LHCN-M2 (cell line): Measurements from ENCODE around the gene ZNF382. TPM values are rescaled to one million over a fixed set of nuclear protein-coding genes. Genes with fewer than 3 reads are reported as not detected.
"Not testable (repeated sequence)": the region's sequence is repeated elsewhere in the genome, so short reads cannot be mapped to it uniquely, and the experiment has no call there.

ENCODE experiments used
- DNase-seq: peaks from one replicate; pipeline ENCODE4 v3.0.0-alpha.2; 2012; ENCODE audit warnings: low read depth
- polyA plus RNA-seq: library from polyadenylated mRNA; unstranded; fragments of >200 nt; gene quantifications from one replicate; pipeline ENCODE4 v1.2.1, GENCODE V29; 2012; ENCODE audit warnings: missing spikeins
- total RNA-seq: library from RNA; depleted of rRNA; stranded (reverse); fragments of >200 nt; gene quantifications from 2 replicates; pipeline ENCODE4 v1.2.3, GENCODE V29; 2014; rRNA removed

Gene ZNF382
- total RNA-seq, result 4.0 and 5.4 TPM in 2 replicates
- 1.4 TPM for polyA plus RNA-seq

DNA sequence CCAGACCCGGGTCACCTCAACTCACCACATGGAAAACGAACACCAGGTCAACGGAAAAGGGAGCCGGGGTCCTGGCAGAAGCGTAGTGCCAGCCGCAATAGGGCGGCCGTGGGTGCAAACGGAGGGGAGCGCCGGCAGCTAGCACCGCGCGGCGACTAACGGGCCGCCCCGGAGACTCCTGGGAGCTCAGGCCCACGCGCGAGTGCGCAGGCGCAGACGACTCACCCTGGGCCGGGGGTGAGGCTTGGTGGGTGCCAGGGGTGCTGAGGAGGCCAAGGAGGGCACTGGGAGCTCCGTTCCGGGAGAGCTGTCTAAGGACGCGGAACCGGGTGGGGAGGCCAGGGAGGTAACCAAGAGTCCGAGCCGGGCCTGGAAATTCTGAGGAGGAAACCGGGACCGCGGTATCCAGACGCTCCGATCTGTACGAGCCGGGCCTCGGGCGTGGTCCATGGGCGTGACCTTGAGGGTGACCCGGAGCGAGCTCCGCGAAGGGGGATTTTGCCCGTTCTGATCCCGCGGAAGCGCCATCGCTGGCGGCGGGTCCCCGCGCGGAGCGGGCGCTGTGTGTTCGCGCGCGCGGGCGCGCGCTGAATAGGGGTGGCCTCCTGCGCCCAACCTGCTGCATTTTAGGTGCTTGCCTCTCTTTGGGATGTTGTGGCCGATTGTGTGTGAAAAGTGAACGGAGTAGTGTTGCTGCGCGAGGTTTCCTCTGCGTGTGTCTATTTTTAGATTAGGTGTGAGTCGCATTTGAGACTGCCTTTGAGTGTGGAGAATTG lies at the start of gene ZNF382:
Gene ZNF382, plus strand, starts transcription at position 213 of the 776 bp plus-strand sequence. CDS start 4,602 bp downstream, outside the sequence.
- DNase-seq, result peak; percentile 51

DNA sequence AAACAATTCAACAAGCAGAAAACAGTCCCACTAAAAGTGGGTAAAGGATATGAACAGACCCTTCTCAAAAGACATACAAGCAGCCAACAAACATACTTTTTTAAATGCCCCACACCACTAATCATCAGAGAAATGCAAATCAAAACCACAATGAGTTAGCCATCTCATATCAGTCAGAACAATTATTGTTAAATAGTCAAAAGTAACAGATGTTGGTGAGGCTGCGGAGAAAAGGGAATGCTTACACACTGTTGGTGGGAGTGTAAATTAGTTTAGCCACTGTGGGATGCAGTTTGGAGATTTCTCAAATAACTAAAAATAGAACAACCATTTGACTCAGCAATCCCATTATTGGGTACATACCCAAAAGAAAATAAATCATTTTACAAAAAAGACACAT lies 40.7 kb upstream of the ZNF382 start:
- no peak for DNase-seq

DNA sequence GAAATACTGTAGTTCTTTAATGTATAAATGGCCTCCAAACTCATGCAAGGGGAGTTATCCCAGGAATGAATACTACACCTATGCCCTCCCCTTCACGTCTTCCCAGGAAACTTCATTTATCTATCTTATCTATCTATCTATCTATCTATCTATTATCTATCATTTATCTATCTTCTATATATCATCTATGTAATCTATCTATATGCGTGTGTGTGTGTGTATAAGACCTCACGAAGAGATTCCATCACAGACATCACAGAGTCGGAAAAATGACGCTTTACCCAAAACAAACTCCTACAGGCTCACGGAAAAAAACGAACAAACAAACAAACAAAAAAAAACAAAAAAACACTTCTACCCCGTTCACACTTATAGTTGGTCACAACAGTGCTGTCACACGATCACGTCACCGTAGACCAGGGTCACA lies 32.5 kb upstream of the ZNF382 start:
- no peak for DNase-seq

DNA sequence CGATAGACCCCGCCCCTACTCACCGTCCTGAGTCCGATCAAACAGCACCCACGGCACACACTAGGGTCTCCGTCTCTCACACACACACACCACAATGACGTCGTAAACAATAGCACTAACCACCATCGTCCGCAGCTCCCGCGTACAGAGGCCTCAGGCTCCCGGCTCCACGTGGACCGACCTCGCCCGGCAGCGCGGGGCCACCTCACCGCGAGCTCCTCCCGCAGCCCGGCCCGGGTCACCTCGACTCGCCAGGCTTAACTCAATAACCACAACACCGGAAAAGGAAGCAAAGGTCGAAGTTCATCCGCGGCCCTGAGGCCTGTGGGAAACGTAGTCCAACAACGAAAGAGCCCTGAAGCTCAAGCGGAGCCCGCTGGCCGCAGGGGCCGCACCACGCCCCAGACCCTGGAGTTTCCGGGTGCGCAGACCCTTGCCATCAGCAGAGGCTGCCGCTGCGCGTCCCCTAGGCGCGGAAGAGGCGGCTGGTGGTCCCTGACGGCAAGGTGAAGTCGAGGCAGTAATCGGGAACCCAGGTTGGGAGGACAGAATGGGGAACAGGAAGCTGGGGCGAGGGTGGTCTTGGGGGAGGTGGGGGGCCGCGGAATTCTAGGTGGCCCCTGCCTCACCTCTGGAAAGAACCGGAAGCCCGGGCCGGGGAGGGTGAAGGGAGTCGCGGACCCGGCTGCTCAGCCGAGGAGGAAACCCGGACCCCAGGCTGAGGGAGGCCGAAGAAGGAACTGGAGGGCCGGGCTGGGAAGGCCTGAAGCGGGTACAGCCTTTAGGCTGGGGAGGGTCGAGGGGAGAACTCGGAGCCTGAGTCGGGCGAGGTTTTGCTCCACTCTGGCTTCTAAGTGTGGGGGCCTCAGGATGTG lies 31.9 kb upstream of the ZNF382 start, which contains the start of gene ZNF529:
Gene ZNF529, minus strand, starts transcription at position 273 of the 875 bp plus-strand sequence. CDS start 946 bp downstream, outside the sequence.
- peak; percentile 88 for DNase-seq

DNA sequence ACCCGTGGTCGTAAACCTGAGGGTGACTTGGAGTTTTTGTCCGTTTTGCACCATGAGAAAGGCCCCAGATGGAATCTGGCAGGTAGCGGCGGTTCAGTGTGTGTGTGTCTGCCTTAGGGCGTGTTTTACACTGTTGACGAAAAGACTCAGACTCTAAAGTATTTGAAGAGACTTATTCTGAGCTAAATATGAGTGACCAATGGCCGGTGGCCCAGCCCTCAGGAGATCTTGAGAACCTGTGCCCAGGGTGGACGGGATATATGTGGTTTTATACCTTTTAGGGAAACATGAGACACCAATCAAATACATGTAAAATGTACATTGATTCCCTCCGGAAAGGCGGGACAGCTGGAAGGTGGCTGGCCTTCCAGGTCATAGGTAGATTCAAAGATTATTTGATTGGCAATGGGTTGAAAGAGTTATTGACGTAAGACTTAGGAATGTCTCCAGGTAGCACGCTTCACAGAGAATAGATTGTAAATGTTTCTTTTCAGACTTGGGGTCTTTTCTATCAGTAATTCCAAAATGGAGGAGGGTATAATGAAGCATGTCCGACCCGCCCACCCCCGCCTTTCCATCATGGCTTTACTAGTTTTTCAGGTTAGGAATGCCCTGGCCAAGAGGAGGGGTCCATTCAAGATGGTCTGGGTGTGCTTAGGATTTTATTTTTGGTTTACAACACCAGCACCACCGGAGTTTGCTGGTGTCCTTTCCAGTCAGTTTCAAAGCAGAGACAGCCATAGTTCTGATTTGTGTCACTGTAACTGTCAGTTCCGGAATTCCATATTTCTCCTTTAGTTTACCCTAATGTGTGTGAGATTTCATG lies 31.0 kb upstream of the ZNF382 start:
- peak; percentile 15 for DNase-seq

DNA sequence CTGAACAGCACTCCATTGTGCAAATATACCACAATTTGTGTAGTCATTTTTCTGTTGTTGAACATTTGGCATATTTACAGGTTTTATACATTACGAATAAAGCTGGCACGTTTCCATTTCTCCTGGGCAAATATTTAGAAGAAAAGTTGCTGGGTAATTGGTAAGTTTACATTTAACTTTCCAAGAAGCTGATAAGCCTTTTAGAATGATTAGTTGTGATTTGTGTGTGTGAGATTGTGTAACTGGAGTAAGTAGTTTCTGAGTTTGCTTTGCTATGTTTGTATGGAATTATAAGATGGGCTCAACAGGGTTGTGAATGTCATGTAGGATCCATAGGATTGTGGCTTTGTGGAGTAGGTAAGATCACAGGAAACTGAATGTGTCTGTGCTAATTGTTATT lies 30.4 kb upstream of the ZNF382 start:
- DNase-seq, result no peak

DNA sequence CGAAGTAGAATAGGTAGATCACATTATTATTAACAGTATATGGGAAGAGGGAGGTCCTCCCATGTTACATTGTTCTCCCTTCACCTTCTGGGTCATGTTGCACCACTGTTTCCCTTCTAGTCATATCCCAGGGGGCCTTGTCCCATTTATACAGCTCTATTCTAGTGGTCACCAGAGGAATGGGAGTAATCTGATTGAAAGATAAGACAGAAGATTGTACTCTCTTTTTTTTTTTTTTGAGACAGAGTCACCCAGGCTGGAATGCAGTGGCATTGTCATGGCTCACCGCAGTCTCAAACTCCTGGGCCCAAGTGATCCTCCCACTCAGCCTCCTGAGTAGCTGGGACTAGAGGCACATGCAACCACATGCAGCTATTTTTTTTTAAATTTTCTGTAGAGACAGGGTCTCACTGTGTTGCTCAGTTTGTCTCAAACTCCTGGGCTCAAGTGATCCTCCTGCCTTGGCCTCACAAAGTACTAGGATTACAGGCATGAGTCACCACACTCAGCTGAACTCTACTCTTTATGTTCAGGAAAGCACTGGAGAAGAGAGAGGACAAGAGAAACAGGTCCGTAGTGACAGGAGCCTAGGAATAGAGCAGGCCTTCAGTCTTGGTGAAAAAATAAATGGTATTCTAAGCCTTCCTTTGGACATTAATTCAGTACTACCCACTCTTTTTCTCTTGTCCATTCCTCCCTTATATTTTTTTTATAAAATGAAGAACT lies 27.7 kb upstream of the ZNF382 start:
- DNase-seq, result no peak

DNA sequence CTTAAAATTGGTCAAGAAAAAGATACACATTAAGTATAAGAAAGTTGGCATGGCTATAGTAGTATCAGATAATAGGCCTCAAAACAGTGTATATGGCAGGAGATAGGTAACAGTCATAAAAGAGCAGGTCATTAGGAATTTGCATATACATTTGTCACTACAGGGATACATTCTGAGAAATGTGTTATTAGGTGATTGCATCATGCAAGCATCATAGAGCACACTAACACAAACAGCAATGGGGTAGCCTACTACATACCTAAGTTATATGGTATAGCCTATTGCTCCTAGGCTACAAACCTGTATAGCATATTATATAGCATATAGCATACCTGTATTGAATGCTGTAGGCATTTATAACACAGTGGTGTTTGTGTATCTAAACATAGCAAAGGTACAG lies 25.9 kb upstream of the ZNF382 start:
- DNase-seq, result no peak

DNA sequence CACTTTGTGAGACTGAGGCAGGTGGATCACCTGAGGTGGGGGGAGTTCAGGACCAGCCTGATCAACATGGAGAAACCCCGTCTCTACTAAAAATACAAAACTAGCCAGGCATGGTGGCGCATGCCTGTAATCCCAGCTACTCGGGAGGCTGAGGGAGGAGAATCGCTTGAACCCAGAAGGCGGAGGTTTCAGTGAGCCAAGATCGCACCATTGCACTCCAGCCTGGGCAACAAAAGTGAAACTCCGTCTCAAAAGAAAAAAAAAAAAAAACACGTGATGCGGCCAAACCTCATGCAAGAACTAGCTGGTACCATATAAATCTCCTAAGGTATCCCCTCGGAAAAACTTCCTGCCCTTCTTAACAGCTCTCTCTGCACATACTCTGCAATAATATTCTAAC lies 2.4 kb upstream of the ZNF382 start:
- not testable (repeated sequence) for DNase-seq

DNA sequence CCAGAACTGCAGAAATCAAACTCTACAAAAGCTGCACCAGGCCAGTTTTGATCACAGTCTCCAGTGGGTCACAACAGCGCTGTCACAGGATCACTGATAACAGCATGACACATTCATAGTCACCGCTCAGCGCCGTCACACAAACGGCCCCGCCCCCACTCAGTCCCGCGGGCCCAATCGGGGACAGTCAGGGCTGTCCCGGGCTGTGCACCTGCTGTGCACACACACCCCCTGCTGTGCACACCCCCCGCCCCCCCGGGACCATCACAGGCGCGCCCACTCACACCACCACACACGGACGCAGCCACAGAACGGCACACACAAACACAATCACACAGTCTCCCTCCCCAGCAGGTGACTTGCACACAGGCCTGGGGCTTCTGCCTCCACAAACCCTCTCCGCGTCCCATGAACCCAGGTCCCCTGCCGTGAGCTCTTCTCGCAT lies 435 bp upstream of the ZNF382 start:
- peak; percentile 48 for DNase-seq

DNA sequence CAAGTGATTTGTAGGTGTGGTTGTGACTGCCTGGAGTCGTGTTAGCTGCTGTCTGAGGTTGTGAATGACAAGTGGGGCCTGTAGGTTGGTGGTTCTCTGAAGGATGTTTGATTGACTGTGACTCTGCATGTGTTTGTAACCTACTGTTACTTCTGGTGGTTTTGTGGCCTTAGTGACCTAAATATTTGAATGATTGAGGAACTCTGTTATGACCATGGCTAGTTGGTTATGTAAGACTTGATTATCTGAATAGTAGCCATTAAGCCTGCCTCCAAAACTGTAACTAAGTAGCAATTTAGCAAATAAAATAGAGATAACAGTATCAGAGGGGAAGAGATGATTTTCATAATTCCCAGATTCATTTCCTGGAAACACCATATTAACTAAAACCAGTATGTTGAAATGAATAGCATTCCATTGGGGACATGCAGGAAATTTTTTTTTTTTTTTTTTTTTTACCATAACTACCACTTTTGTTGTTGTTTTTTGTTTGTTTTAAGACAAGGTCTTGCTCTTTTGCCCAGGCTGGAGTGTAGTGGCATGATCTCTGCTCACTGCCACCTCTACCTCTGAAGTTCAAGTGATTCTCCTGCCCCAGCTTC lies 865 bp downstream of the ZNF382 start:
- DNase-seq, result peak; percentile 23

DNA sequence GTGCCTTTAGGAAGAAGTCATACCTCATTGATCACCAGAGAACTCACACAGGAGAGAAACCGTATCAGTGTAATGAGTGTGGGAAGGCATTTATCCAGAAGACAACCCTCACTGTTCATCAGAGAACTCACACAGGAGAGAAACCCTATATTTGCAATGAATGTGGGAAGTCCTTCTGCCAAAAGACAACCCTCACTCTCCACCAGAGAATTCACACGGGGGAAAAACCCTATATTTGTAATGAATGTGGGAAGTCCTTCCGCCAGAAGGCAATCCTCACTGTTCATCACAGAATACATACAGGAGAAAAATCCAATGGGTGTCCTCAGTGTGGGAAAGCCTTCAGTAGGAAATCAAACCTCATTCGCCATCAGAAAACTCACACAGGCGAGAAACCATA lies 21.9 kb downstream of the ZNF382 start:
- DNase-seq, result no peak

DNA sequence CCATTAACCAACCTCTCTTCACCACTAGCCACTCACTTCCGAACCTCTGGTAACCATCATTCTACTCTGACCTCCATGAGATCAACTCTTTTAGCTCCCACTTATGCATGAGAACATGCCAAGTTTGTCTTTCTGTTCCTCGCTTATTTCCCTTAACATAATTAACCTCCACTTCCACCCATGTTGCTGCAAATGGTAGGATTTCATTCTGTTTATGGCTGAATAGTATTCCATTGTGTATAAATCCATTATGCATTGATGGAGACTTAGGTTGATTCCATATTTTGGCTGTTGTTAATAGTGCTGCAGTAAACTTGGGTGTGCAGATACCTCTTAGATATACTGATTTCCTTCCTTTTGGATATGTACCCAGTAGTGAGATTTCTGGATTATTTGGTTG lies 30.2 kb downstream of the ZNF382 start:
- DNase-seq, result no peak

DNA sequence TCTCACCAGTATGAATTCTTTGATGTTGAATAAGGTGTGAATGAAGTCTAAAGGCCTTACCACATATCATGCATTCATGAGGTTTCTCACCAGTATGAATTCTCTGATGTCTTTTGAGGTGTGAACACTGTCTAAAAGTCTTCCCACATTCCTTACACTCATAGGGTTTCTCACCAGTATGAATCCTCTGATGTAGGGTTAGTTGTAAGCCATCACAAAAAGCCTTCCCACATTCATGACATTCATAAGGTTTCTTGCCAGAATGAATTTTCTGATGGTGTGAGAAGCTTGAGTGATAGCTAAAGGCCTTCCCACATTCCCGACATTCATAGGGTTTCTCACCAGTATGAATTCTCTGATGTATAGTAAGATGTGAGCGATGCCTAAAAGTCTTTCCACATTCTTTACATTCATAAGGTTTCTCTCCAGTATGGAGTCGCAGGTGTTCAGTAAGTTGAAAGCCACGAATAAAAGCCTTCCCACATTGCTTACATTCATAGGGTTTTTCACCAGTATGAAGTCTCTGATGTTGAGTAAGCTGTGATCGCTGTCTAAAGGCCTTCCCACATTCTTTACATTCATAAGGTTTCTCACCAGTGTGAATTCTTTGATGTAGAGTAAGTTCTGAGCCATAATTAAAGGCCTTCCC lies 33.9 kb downstream of the ZNF382 start:
- peak; percentile 3 for DNase-seq

DNA sequence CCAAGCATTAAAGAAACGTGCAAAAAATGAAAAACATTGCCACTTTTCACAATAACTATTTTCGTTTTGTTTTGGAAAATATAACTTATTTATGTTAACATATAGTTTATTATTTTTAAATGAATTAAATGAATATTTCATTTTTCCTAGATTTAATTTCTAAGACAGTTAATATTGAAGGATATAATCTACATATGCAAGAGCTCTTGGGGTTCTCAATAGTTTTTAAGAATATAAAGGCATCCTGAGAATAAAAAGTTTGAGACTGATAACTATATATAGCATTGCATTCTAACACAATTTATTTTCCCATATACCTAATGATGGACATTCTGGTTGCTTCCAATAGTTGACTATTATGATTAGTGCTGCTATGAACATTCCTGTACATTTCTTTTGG lies 41.6 kb downstream of the ZNF382 start:
- no peak for DNase-seq

DNA sequence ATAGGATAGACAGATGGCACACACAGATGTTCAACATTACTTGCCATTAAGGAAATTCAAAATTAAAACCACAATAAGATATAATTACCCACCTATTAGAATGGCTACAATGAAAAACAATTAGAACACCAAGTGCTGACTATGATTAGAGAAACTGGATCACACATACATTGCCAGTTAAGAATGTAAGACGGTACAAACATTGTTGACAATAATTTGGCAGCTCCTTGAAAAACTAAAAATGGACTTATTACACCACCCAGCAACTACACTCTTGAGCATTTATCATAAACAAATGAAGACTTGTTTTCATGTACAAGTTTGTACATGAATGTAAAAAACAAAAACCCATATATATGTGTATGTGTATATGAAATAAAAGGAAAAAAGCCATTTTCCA lies 47.8 kb downstream of the ZNF382 start:
- no peak for DNase-seq

DNA sequence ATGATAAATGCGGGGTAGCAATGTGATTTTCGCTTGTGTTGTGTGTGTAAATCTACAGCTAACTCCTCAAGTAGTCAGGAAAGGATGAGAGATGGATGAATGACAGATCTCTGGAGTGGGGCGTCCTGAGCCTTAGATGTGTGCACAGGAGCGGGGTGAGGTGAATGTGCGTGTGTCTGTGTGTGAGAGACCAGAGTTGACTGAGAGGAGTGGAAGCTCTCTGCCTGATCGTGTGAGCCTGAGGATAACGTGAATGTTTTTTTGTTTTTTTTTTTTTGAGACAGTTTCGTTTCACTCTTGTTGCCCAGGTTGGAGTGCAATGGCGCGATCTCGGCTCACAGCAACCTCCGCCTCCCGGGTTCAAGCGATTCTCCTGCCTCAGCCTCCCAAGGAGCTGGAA lies 60.7 kb downstream of the ZNF382 start:
- no peak for DNase-seq

DNA sequence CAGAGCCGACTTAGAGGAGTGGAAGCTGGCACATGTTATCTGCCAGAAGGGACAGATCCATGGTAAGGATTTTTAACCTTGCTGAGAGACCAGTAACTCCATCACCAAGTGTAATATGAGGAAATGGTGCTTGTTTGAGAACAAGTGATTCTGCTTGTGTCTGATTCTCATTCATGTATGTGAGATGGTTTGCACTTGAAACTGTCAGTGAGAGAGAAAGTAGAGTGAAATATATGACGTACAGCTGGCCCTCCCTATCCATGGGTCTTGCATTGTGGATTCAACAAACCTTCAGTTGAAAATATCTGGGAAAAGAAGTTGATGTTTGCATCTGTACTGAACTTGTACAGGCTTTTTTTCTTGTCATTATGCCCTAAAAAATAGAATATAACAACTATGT lies 63.5 kb downstream of the ZNF382 start:
- no peak for DNase-seq

DNA sequence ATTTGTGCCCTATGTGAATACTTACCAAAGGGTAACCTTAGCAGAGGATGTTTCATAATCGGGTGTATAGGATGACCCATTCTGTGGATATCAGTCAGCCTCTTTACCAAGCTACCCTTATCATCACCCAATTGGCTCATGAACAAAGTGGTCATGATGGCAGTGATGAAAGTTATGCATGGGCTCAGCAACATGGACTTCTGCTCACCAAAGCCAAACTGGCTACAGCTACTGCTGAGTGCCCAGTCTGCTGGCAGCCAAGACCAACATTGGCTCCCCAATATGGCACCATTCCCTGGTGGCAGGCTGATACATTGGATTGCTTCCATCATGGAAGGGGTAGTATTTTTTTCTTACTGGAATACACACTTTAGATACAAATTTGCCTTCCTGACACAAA lies 67.3 kb downstream of the ZNF382 start:
- no peak for DNase-seq

DNA sequence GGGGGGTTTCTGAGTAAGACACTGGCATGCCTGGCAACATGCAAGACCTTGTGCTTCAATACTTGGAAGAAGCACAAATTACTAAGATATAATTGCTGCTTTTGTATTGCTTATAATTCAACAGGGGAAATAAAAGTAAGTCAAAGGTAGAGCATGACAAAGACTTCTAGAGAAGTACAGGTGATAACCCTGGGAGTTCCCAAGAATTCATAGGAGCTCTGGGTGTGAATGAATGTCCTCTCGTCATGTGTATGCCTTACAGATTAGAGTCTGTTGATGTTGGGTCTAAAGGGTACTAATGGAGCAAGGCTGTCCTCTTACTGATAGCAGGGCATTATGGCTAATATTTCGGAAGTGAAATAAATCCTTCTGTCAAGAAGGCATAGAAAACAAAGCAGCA lies 69.1 kb downstream of the ZNF382 start:
- no peak for DNase-seq
